ENCODE measurements around the gene PPP1CC.
"Not testable (repeated sequence)": the region's sequence is repeated elsewhere in the genome, so short reads cannot be mapped to it uniquely, and the experiment has no call there.

Gene PPP1CC

GRCh38 chr12:110750784-110751461, 8.2 kb upstream of the PPP1CC start:
- no peak for DNase-seq

GRCh38 chr12:110746550-110746949, 3.9 kb upstream of the PPP1CC start:
- no peak for DNase-seq

- no peak for DNase-seq
Observed at GRCh38 chr12:110745542-110746284, 3.0 kb upstream of the PPP1CC start.

- DNase-seq = no peak
Observed at GRCh38 chr12:110744601-110745264, 2.0 kb upstream of the PPP1CC start.

- no peak for DNase-seq
Observed at GRCh38 chr12:110744151-110744571, 1.5 kb upstream of the PPP1CC start.

- no peak for DNase-seq
Observed at GRCh38 chr12:110743571-110744093, 941 bp upstream of the PPP1CC start.

- DNase-seq = no peak
Observed at GRCh38 chr12:110742096-110742717, 484 bp downstream of the PPP1CC start.

- DNase-seq = peak; percentile 58
Observed at GRCh38 chr12:110741341-110742095, 1.2 kb downstream of the PPP1CC start.

- peak; percentile 63 for DNase-seq
Observed at GRCh38 chr12:110739894-110740293, 2.8 kb downstream of the PPP1CC start.

GRCh38 chr12:110739488-110739887, 3.2 kb downstream of the PPP1CC start:
- peak; percentile 27 for DNase-seq

GRCh38 chr12:110737532-110737931, 5.2 kb downstream of the PPP1CC start:
- DNase-seq = no peak

- DNase-seq = not testable (repeated sequence)
Observed at GRCh38 chr12:110737016-110737415, 5.7 kb downstream of the PPP1CC start.

- no peak for DNase-seq
Observed at GRCh38 chr12:110733900-110734299, 8.8 kb downstream of the PPP1CC start.

GRCh38 chr12:110733089-110733715, 9.5 kb downstream of the PPP1CC start:
- no peak for DNase-seq

GRCh38 chr12:110732572-110732971, 10.1 kb downstream of the PPP1CC start:
- DNase-seq = no peak

GRCh38 chr12:110731479-110731878, 11.2 kb downstream of the PPP1CC start:
- no peak for DNase-seq

- no peak for DNase-seq
Observed at GRCh38 chr12:110728628-110729027, 14.1 kb downstream of the PPP1CC start.

GRCh38 chr12:110726708-110727369, 15.9 kb downstream of the PPP1CC start:
- DNase-seq = no peak

GRCh38 chr12:110726028-110726427, 16.7 kb downstream of the PPP1CC start:
- no peak for DNase-seq

GRCh38 chr12:110725267-110725666, 17.4 kb downstream of the PPP1CC start:
- no peak for DNase-seq

- not testable (repeated sequence) for DNase-seq
Observed at GRCh38 chr12:110722892-110723291, 19.8 kb downstream of the PPP1CC start.
